Central memory CD4-positive, alpha-beta T cell (primary cell): ENCODE data around the gene HEBP1.

ENCODE experiments used
- DNase-seq: peaks from one replicate; pipeline ENCODE4 v3.0.0; 2022

The HEBP1 gene

DNA sequence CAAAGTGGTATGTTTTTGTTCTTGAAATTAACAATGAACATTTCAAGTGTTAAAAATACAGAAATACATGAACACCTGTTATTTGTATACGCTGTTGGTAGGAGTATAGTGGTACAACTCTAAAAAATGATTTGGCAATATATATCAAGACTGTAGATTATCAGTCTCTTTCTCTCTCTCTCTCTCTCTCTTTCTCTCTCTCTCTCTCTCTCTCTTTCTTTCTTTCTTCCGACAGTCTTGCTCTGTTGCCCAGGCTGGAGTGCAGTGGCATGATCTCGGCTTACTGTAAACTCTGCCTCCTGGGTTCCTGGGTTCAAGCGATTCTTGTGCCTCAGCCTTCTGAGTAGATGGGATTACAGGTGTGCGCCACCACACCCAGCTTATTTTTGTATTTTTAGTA, 12.6 kb downstream of the HEBP1 start:
- no peak for DNase-seq

DNA sequence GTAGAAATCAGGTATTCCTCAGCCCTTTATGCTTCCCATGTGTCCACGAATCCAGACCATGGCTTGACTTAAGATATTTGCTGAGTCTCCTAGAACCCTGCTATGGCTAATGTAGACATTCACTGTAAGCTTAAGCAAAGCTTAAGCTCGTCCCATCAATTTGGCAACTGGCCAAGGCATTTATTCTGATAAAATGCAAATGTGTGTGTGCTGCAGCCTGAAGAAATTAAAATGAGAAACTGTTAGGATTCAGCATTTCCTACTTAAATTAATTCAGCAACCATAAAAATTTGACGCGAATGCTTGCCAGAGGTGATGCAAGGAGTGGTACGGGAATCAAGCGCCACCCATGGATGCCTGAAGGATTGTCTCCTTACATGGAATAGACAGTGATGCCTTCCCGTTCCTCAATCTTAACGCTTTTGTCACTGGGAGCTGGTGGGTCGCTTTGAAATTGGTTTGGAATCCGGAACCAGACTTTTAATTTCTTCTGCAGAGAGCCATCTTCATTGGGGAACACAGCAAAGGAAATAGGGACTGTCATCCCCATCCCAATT, 13.2 kb downstream of the HEBP1 start:
- DNase-seq = no peak

DNA sequence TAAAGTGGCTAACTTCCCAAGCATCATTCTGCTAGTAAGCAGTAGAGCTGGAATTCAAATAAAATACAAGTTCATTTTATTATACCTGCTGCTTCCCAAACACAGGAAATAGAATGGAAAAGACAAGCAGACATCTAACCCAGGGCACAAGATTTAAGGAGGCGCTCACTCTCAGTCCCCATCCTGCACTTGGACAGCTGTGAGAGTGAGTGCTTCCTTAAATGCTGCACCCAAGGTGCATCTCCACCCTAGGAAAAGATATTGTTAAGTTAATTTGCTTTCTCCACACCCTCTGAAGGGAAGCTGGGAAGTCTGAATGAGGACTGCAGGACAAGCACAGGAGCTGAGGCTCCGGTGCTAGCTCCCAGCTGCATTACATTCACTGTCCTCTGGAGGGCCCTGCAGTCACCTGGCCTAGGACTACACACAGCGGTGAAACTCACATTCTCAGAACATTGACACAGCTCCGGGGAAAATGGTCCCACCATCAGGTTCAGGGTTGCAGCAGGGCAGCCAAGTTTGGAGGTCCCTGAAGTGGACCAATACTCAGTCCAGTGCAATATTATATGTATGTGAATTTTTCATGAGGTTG, 14.2 kb downstream of the HEBP1 start:
- DNase-seq = no peak

DNA sequence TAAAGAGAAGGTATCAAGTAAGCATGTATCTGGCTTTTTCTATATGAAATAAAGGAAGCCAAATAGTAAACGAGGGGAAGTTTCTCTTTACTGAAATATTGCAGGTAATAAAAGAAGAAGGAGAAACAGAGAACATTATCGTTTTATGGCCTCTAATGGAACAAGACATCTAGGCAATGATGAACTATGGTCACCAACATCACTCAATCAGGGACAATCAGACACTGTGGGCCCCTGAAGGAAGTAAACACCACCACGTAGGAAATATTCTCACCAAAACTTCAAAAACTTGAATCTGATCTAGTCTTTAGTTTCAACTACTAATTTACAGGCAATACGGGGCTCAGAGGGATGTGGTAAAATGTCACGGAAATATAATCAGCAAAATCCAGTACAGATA, 15.9 kb downstream of the HEBP1 start:
- DNase-seq = no peak

DNA sequence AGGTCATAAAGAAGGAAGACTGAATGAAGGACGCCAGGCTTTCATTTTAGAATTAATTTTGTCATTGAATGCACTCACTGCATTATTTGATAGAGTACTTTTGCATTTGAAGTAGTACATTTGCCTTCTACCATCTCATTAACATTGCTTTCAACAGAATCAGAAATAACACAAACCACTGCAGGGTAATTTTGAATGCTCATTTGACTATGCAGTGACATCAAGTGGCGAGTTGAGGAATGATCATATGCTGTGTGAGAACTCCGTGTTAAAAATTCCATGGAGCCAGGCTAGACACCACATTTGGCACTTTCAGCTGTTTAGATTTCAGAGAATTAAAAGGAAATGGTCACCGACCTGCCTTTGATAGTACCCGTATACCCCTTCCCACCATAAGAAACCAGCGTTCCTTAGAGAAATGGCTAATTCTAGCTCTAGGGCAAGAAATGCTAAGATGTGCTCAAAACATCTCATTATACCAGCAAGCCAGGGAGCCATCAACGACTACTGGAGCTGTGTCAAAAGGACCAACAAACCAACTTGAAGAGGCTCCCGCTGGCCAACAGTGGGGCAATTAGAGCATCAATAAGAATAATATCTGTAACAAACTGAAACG, 16.5 kb downstream of the HEBP1 start:
- peak; percentile 4 for DNase-seq

DNA sequence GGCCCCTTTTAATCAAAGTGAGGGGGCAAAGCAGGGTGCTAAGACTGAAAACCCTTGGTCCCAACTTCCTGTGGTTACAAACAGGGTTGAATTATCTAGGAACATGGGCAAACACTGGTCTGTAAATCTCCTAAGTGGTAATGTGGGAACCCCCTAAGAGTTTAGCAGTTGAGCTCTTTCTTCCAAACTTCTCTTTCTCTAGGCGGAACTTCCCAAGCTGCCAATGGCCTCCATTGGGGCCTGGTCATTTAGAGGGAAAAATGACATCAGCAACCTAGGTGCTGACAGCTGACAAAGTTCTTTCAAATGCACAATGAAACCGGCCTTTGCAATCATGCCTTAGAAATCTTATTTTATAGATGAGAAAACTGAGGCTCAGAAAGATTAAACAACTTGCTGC, 17.7 kb downstream of the HEBP1 start:
- no peak for DNase-seq

DNA sequence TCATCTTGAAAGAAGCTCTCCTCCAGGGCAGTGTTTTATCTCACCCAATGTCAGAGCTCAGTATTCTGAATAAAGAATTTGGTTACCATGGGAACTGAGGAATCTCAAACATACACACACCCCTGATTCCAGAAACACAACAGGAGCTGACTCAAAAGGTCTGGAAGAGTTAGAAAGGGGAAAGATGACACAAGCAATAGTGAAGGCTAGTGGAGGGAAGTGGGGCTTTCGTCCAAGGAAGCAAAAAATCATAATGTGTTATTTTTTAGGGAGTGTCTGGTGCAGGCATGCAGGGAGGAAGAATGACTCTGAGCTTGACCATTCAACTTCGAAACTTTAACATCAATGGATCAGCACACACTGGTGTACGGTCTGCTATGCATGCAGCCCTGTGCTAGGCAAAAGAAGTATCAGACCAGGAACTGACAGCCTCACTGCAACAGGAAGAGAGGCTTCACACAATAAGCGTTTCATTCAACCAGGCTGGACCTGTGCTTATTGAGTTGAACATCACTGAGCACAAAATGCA, 20.3 kb downstream of the HEBP1 start:
- DNase-seq = no peak

DNA sequence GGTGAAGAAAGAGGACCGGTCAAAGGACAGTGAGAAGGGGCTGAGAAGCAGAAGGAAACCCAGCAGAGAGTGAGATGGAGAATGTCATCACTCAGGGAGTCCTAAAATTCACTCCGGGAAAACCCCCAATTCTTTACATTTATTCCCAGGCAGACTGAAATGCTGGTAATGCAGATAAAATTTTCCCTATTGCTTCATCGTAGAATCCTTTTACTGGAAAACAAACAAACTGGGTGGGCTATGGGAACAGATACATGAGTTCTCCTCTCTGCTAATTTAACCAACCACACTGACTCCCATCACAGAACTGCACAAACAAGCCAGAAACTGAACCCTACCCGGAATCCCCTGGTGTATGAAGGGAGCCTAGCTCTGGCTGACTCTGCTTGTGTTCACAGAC, 20.9 kb downstream of the HEBP1 start:
- no peak for DNase-seq

DNA sequence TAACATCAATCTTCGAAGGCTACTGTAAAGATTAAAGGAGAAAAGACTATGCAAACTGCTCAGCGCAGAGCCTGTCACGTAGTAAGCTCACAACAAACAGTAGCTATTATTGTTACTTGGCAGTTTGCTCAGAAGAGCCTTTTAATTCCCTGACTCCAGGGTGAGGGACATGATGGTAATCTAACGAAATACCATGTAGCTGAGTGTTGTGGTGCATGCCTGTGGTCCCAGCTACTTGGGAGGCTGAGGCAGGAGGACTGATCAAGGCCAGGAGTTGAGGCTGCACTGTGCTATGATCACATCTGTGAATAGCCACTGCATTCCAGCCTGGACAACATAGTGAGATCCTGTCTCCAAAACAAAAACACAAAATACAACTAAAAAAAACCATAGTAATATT, 22.8 kb downstream of the HEBP1 start:
- no peak for DNase-seq

DNA sequence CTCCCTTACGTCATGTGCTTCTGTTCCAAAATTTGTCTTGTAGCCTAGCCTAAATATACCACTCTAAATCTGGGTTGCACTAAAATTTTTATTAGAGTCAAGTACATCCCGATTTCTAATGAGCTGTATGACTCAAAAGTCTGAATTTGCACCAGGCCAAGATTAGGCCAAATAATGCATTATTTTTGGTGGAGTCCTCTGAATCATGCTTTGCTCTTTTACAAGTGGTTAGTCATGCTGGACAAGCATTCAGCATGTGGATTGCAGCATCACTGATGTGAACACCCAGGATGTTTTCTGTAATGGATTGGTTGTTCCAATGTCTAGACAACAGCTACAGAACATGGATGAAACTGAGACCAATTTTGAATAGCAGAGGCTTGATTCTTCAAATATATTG, 23.7 kb downstream of the HEBP1 start:
- no peak for DNase-seq

DNA sequence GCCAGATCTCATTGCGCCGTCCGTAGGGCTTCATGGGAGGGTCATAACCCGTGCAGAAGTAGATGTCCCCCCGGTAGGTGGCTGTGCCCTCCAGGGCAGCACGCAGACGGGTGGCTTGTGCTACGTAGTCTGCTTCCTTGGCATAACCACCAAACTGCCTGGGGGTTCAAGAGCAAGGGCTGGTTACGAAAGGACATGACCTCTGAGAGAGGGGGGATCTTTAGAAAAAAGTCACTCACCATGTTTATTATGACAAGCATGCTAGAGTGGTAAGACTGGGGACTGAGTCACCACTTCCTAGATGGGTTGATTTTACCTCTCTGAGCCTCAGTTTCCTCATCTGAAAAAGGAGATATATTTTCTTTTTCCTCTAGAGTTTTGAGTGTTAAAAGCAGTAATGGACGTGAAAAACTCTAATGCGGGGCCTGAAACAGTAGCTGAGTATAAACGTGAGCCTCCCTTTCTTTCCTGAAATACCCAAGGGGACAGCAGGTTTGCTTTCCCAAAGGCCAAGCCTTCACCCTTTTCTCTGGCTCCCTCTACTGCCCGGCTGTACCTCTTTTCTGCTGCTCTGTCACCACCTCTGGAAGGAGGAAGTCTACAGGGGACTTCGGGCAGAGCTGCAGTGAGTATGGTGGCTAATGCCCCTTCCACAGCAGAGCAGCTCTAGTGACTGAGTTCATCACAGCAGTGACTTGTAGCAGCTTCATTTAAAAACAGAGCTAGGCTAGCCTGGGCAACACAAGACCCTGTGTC, 24.6 kb downstream of the HEBP1 start:
- no peak for DNase-seq

DNA sequence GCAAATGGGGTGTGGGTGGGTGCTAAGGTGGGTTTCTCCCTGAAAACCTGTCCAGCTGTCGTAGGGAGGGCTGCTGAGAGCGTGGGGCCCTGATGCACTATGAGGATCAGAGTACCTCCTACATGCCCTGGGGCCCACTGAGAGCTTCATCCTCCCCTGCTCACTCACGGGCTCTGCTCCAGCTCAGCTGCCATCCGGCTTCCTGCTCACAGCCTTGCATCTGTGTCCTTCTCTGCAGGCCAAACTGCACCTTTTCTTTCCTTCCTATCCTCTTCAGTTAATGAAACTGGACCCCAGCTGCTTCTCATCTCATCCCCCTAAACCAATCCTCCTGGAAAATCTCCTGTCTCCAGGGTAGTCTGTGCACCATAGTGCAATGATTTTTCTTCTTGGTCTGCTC, 25.9 kb downstream of the HEBP1 start:
- DNase-seq = no peak

DNA sequence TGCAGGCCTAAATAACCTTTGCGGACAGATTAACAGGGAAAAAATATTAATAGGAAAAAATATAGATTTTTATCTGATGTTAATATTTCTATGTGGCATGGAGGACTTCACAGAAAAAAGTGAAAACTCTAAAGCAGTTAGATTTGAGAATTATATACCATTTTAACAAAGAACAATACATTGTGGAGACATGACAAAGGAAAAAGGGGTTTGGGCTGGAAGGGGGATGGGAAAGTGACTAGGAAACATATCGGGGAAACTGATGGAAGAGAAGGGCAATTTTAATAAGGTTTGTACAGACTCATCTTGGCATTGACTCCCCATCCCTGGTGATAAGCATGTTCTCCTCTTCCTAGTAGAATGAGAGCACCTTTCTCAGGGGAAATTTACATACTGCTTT, 27.0 kb downstream of the HEBP1 start:
- DNase-seq = no peak

DNA sequence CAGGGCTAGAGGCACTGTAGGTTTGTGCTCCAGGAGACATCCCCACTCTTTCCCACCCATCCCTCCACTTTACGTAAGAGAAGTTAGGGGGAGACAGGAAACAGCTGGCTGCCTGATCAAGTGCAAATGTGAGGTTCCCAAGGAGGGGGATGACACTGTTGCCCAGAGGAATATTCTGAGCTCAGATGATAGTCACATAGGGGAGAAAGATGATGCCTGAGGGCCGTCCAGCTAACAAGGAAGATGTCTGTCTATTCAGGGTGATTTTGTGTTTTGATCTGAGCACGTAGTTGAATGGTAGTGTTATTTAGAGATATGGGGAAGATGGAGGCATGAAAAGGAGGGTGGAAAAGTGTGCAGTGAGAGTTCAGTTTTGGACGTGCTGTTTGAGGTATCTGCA, 34.2 kb downstream of the HEBP1 start:
- no peak for DNase-seq

DNA sequence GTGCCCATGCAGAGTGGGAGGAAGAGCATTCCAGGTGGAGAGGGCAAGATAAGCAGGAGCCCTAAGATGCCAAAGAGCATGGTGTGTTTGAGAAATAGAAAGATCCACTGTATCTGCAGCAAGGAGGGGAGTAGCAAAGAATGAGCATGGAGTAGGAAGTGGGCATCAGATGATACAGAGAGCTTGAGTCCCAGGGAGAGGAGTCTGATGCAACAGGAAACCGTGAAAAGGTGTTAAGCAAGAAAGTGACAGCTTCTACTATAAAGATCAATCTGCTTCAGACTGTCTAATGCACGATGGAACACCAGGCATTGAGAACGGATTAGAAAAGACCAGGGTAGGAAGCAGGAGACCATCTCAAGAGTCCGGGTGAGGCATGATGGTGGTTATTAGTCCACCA, 35.8 kb downstream of the HEBP1 start:
- DNase-seq = no peak

DNA sequence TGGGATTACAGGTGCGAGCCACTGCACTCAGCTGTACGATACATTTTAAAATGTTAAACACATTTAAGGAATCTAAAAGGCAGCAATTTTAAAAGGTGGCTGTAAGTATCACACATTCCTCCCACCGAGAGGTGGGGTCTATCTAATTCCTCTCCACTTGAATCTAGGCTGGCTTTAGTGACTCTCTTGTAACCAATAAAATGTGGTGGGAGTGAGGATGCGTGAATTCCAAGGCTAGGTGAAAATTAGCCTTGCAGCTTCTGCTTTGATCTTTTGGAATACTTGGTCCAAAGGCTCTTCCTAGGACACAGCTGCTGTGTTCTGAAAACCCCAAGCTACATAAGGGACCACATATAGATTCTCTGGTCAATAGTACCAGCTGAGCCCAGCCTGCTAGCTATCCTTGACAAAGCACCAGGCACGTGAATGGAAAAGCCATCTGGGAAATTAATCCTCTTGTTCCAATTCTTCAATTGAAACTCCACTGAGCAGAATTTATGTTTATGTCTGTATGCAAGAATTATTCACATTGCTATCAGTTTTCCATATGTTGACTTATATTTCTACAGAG, 39.3 kb downstream of the HEBP1 start:
- DNase-seq = no peak

DNA sequence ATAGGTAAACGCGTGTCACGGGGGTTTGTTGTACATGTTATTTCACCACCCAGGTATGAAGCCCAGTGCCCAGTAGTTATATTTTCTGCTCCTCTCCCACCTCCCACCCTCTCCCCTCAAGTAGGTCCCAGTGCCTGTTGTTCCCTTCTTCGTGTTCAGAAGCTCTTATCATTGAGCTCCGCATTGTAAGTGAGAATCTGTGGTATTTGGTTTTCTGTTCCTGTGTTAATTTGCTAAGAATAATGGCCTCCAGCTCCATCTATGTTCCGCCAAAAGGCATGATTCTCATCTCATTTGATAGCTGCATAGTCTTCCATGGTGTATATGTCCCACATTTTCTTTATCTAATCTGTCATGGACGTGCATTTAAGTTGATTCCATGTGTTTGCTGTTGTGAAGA, 41.2 kb downstream of the HEBP1 start:
- no peak for DNase-seq

DNA sequence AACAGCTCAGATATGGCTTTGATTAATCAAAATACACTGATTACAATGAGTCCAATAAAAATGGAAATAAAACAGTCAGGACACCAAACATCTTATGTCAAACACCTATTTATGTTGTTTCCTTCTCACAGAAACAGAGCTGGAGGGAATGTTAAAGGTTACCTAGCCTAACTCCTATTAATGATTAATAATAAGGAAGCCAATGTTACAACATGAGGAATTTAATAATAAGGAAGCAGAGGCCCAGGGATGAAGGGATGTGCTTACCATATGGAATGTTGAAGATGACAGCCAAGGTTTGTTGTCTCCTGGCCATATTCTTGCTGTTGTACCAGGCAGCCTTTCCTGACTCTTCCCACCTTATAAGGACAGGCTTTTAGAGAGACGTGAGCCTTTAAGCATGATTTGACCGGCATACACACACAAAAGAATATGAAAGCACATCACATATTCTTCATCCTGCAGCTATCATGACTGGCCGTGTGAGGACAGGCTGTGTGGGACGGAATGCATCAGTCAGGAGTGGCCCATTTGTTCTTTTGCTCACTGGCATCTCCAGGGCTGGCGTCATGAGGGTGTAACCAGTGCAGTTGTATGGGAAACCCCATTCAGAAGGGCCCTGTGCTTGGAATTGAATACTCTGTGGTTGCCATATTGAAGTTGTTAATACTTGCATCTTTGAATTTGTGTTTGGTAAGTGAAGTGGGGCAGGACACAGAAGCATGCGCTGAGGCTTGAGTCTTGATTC, 45.0 kb downstream of the HEBP1 start:
- no peak for DNase-seq

DNA sequence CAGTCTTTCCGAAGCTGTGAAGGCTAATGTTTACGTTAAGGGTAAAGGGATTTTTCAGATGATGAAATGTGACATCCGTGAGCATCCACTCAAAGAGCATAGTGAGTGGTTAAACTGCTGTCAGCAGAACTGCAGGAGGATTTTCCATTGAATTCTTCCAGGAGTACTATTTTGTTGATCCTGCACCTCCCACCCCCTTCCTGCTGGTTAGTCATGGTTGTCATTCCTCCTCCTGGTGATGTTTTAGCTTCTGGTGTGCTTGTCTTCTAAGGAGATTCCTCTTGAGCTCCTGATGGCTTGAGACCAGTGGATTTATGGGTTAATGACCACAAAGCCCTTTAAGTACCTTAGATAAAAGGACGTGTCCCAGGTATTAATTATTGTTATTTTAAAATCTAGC, 45.7 kb downstream of the HEBP1 start:
- DNase-seq = no peak

DNA sequence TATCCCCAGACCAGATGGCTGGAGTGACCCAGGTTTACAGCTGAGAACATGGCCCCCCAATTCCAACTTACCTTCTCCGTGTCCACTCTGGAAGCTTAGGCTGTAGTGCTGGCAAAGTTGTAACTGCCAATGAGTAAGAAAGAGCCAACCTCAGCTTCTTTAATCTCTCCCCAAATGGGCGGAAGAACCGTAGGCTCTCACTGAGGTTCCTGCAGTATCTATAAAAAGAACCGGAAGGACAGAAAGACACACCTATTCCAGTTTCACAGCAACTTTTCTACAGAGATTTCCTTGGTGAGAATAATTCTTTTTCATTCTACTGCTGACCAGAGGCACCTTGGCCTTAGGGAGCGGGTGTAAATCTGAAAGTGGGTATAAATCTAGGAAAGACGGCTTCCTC, 48.0 kb downstream of the HEBP1 start, which contains the start of gene GPRC5D:
GPRC5D (minus strand) TSS at position 135 of the 400 bp plus-strand sequence. CDS start 1,786 bp downstream, outside the sequence.
- DNase-seq = no peak

DNA sequence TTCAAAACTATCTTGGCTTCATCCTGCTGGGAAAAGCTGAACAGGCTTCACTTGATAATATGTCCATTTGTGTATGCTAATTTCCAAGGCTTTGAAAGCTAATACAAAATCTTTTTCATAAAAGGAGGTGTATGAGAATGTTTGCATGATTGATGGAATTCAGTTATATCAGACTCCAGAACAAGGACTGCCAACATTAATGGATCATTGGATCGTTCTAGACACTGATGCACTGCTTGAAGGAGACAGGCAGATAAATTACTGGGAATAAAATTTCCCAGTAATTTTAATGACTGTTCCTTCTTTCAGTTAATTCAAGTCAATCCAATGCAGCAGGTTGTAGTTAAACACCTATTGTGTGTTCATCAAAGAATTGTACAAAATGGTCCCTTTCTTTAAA, 48.6 kb downstream of the HEBP1 start:
- DNase-seq = no peak

DNA sequence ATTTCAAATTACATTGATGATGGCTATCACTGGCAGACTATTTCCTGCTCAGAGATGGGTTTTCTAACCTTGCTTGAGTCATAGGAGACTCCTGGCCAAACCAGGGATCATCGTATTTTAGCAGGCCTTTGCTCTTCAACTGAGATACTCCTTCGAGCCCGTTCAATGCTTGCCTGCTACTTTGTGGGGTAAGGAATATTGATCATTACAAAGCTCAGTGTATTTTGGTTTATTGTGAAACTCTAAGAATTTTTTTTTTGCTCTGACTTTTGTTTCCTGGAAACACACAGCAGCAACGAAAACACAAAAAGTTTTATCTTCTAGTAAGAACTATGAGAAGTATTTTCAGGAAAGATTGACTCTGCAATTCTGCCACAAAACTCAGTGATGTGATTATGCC, 52.2 kb downstream of the HEBP1 start:
- no peak for DNase-seq
